HG02571 (cell line): Measurements from ENCODE around the gene KCNQ4.

Experiments
- ATAC-seq: cut with Tn5 transposase; IDR thresholded peaks from one replicate; pipeline ENCODE4 v1.9.1; 2021; ENCODE audit warnings: mild to moderate bottlenecking, moderate library complexity; ENCODE audit not compliant: unreplicated experiment

The KCNQ4 gene

GRCh38 chr1:40857737-40858136, 74.2 kb downstream of the KCNQ4 start:
- no peak for ATAC-seq

GRCh38 chr1:40858856-40859416, 75.3 kb downstream of the KCNQ4 start:
- no peak for ATAC-seq

GRCh38 chr1:40860706-40861223, 77.2 kb downstream of the KCNQ4 start:
- no peak for ATAC-seq

GRCh38 chr1:40861224-40862003, 77.8 kb downstream of the KCNQ4 start:
- no peak for ATAC-seq

GRCh38 chr1:40862008-40862863, 78.6 kb downstream of the KCNQ4 start, which contains the start of gene CITED4:
Gene CITED4, minus strand, starts transcription at chr1:40862363. Its CDS starts 236 bp downstream, at chr1:40862127.
- peak; percentile 91 for ATAC-seq

GRCh38 chr1:40868051-40868723, 84.6 kb downstream of the KCNQ4 start:
- no peak for ATAC-seq

GRCh38 chr1:40870135-40870728, 86.6 kb downstream of the KCNQ4 start:
- no peak for ATAC-seq

GRCh38 chr1:40872276-40872675, 88.7 kb downstream of the KCNQ4 start:
- no peak for ATAC-seq

- ATAC-seq: no peak
Observed at GRCh38 chr1:40873863-40874472, 90.4 kb downstream of the KCNQ4 start.

- no peak for ATAC-seq
Observed at GRCh38 chr1:40876436-40876761, 92.8 kb downstream of the KCNQ4 start.

- no peak for ATAC-seq
Observed at GRCh38 chr1:40876891-40877290, 93.3 kb downstream of the KCNQ4 start.

- no peak for ATAC-seq
Observed at GRCh38 chr1:40877698-40878097, 94.1 kb downstream of the KCNQ4 start.

- ATAC-seq: no peak
Observed at GRCh38 chr1:40878906-40879305, 95.3 kb downstream of the KCNQ4 start.

GRCh38 chr1:40879482-40880175, 96.0 kb downstream of the KCNQ4 start:
- ATAC-seq: no peak

- ATAC-seq: no peak
Observed at GRCh38 chr1:40880813-40881549, 97.4 kb downstream of the KCNQ4 start.

- no peak for ATAC-seq
Observed at GRCh38 chr1:40884055-40884795, 100.6 kb downstream of the KCNQ4 start.

- ATAC-seq: no peak
Observed at GRCh38 chr1:40886318-40887011, 102.9 kb downstream of the KCNQ4 start.

- ATAC-seq: no peak
Observed at GRCh38 chr1:40887012-40887378, 103.4 kb downstream of the KCNQ4 start.
